ENCODE data around the gene MOSPD2. TPM values are rescaled to one million over a fixed set of nuclear protein-coding genes. Genes with fewer than 3 reads are reported as not detected.

The MOSPD2 gene
- total RNA-seq, 1 donor from 2014 or later, result 19.7 TPM

- POLR2A ChIA-PET, result no interaction called here
- CTCF ChIA-PET, result no interaction called here
- Mint-ChIP-seq H3K4me3 (no peak overlapping the region), H3K9me3 (no peaks in the 10 kb centered on the region), H3K27ac (no peak overlapping the region), H3K4me1 (peaks cover 6% of the 10 kb centered on the region), H3K27me3 (no peaks in the 10 kb centered on the region), H3K36me3 (ENCODE audit: low read depth) (no peaks in the 10 kb centered on the region)
- no peak for TF ChIP-seq CTCF (IDR thresholded peaks at IDR 0.05)
- intact Hi-C loops (cut with micrococcal nuclease), result no loop called here
- DNase-seq (no peak), ATAC-seq (ENCODE audit: low read depth) (no peak)
Measured at GRCh38 chrX:14946606-14947155, 73.5 kb downstream of the MOSPD2 start.

GRCh38 chrX:14948691-14949090, 75.5 kb downstream of the MOSPD2 start:
- CTCF ChIA-PET, result interaction anchor here (0.7 kb wide), 1 partner anchor 248 kb away, joined by 3 read pairs; no protein-coding TSS in a partner anchor
- peaks cover 6% of the 10 kb centered on the region for H3K4me1 Mint-ChIP-seq
- H3K36me3 Mint-ChIP-seq (ENCODE audit: low read depth), result no peaks in the 10 kb centered on the region
- no peaks in the 10 kb centered on the region for H3K9me3 Mint-ChIP-seq
- intact Hi-C loops (cut with micrococcal nuclease), result no loop called here
- H3K27me3 Mint-ChIP-seq, result no peaks in the 10 kb centered on the region
- POLR2A ChIA-PET, result no interaction called here
- ATAC-seq (ENCODE audit: low read depth) (no peak), DNase-seq (no peak)
- no peak overlapping the region for H3K4me3 Mint-ChIP-seq
- no peak for TF ChIP-seq CTCF (IDR thresholded peaks at IDR 0.05)
- no peak overlapping the region for H3K27ac Mint-ChIP-seq

GRCh38 chrX:14956813-14957582, 83.8 kb downstream of the MOSPD2 start:
- H3K27ac Mint-ChIP-seq, result no peak overlapping the region

GRCh38 chrX:14963447-14964236, 90.4 kb downstream of the MOSPD2 start:
- intact Hi-C loops (cut with micrococcal nuclease), result no loop called here
- H3K9me3 Mint-ChIP-seq, result no peaks in the 10 kb centered on the region
- H3K4me3 Mint-ChIP-seq, result no peak overlapping the region
- ATAC-seq (ENCODE audit: low read depth) (no peak), DNase-seq (no peak)
- no peaks in the 10 kb centered on the region for H3K4me1 Mint-ChIP-seq
- ChIA-PET POLR2A (no interaction called here), CTCF (no interaction called here)
- no peak for TF ChIP-seq CTCF (IDR thresholded peaks at IDR 0.05)
- H3K27me3 Mint-ChIP-seq, result no peaks in the 10 kb centered on the region
- H3K27ac Mint-ChIP-seq, result no peak overlapping the region
- H3K36me3 Mint-ChIP-seq (ENCODE audit: low read depth), result no peaks in the 10 kb centered on the region

More at GRCh38 chrX:14956813-14957582, 83.8 kb downstream of the MOSPD2 start:
- ATAC-seq (ENCODE audit: low read depth), result no peak
- H3K4me1 Mint-ChIP-seq, result no peaks in the 10 kb centered on the region
- no peaks in the 10 kb centered on the region for H3K36me3 Mint-ChIP-seq (ENCODE audit: low read depth)
- peaks cover 4% of the 10 kb centered on the region for H3K9me3 Mint-ChIP-seq
- no peak for DNase-seq
- no peak for TF ChIP-seq CTCF (IDR thresholded peaks at IDR 0.05)
- H3K4me3 Mint-ChIP-seq, result no peak overlapping the region
- ChIA-PET CTCF (no interaction called here), POLR2A (no interaction called here)
- no peaks in the 10 kb centered on the region for H3K27me3 Mint-ChIP-seq
- intact Hi-C loops (cut with micrococcal nuclease), result no loop called here

GRCh38 chrX:14964500-14964899, 91.3 kb downstream of the MOSPD2 start:
- no peaks in the 10 kb centered on the region for H3K36me3 Mint-ChIP-seq (ENCODE audit: low read depth)
- no peak for ATAC-seq (ENCODE audit: low read depth)
- H3K9me3 Mint-ChIP-seq, result no peaks in the 10 kb centered on the region
- H3K27me3 Mint-ChIP-seq, result no peaks in the 10 kb centered on the region
- POLR2A ChIA-PET, result no interaction called here
- no peak overlapping the region for H3K4me3 Mint-ChIP-seq
- DNase-seq, result no peak
- intact Hi-C loops (cut with micrococcal nuclease), result no loop called here
- TF ChIP-seq CTCF (IDR thresholded peaks at IDR 0.05), result no peak
- CTCF ChIA-PET, result no interaction called here
- H3K27ac Mint-ChIP-seq, result no peak overlapping the region
- no peaks in the 10 kb centered on the region for H3K4me1 Mint-ChIP-seq
